AG09309 (cell line): ENCODE results near the gene ATRN.

Experiments
- DNase-seq: peaks from one replicate; pipeline ENCODE4 v3.0.0-alpha.2; 2010; ENCODE audit warnings: low read depth
- H3K4me3 ChIP-seq: 2 replicates; pipeline ENCODE4 v1.5.1; 2011; ENCODE audit warnings: mild to moderate bottlenecking, low read depth, low read length, moderate library complexity; ENCODE audit not compliant: control insufficient read depth
- TF ChIP-seq, protein P1 (sequence below): IDR thresholded peaks from 2 replicates; pipeline ENCODE4 v1.5.1; 2011; ENCODE audit warnings: mild to moderate bottlenecking, low read depth, low read length, inconsistent platforms; ENCODE audit not compliant: insufficient read depth, control insufficient read depth; ENCODE audit errors: missing control alignments

The ATRN gene

DNA sequence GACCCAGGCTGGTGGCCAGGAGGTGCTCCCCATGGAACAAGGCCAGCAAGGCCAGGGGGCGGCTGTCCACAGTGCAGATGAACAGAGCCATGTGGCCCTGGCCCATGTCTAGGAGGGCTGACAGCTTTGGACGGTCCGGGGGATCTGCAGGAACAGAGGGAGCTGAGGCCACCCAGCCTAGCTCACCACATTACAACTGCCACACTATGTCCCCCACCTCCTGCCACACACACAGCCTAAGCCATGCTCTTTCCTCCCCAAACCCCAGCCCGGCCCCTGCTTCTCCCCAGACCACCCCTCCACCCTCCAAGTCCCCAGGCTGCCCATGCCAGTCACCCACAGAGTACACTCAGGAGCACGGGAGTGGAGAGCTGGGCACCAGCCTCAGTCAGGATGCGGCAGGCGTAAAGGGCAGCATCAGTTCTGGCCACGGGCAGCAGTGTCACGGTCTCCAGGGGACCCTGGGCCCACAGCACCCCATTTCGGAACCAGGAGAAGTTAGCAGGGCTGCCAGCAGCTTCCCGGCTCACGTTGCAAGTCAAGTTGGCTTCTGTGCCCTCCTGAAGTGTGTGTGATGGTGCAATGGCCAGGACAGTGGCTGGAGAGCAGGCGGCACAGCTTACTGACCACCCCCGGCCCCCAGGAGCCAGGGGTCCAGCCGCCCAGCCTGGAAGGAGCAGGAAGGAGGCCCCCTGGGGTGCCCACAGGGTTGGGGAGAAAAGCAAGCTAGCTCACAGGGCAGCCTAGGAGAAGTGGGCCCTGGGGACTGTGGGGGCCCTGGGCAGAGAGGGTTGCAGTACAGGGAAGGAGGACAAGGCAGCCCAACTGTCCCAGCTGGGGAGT lies 226.1 kb downstream of the ATRN start:
- no peak for DNase-seq
- TF ChIP-seq, protein P1, sequence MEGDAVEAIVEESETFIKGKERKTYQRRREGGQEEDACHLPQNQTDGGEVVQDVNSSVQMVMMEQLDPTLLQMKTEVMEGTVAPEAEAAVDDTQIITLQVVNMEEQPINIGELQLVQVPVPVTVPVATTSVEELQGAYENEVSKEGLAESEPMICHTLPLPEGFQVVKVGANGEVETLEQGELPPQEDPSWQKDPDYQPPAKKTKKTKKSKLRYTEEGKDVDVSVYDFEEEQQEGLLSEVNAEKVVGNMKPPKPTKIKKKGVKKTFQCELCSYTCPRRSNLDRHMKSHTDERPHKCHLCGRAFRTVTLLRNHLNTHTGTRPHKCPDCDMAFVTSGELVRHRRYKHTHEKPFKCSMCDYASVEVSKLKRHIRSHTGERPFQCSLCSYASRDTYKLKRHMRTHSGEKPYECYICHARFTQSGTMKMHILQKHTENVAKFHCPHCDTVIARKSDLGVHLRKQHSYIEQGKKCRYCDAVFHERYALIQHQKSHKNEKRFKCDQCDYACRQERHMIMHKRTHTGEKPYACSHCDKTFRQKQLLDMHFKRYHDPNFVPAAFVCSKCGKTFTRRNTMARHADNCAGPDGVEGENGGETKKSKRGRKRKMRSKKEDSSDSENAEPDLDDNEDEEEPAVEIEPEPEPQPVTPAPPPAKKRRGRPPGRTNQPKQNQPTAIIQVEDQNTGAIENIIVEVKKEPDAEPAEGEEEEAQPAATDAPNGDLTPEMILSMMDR: no peak

DNA sequence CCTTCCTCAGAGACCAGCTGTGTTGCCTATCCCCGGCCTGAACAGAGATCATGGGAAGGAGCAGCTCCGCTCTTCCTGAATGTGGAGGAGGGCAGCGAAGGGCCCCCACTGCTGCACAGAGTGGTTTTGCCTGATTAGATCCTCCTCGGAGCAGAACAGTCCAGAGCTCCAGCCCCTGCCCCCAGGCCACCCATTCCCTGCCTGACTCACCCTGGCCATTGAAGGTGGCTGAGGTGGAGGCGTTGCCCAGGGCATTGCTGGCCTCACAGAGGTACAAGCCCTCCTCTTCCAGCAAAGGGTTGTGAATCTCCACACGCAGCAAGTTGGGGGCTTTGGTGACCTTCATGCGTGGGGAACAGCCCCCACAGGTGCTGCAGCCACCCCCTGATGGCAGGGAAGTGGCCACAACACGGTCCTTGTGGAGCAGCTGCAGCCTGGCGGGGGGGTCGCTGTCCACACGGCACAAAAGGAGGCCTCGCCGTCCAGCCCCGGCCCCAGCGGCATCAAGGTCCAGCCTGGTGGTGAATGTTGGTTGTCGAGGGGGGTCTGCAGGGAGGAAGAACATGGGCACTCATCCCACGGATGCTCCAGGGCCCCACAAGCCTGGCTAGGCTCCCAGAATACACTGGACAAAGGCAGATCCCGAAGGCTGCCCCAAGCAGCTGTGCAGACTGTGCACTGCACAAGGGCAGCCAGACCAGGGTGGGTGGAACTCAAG lies 226.9 kb downstream of the ATRN start:
- no peak overlapping the region for H3K4me3 ChIP-seq
- no peak for DNase-seq
- TF ChIP-seq, protein P1: no peak

More for the DNA sequence above, 226.1 kb downstream of the ATRN start:
- no peak overlapping the region for H3K4me3 ChIP-seq

DNA sequence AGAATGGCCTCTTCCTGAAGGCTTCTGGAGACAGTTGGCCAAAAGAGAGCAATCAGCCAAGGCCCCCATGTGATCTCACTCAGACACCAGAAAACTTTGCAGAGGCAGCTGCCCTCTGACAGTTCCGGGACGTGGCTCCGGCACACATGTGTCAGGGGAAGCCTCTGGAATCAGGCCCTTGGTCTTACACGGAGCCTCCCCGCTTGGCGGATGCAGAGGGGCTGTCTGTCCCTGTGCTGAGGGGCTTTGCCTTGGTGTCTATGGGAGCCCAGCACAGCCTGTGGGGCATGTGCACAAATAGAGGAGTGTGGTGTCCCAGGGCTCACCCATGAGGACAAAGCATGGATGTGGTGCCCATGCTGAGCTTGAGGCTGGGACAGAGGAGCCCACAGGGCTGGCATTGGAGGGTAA lies 227.8 kb downstream of the ATRN start:
- no peak overlapping the region for H3K4me3 ChIP-seq
- no peak for DNase-seq
- TF ChIP-seq, protein P1: no peak

DNA sequence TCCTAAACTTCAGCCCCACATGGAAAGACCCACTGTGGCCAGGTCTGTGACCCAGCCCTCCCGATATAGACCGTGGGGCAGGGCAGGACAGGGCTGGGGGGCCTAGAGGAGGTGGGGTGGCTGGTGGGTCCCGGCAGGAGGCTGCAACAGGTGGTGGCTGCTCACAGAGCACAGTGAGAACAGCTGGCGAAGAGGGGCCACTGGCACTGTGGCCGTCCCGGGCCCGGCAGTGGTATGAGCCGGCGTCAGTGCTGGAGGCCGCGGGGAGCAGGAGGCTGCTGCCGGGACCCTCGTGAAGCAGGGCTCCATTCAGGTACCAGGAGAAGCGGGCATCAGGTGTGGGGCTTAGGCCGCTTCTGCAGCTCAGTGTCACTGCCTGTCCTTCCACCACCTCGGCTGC lies 228.2 kb downstream of the ATRN start:
- no peak for DNase-seq
- H3K4me3 ChIP-seq: no peak overlapping the region
- TF ChIP-seq, protein P1: no peak
